NK-92 (cell line): ENCODE results near the gene CUBN.
"Not testable (repeated sequence)": the region's sequence is repeated elsewhere in the genome, so short reads cannot be mapped to it uniquely, and the experiment has no call there.

ENCODE experiments used
- DNase-seq: peaks from one replicate; lab custom pipeline; 2025; ENCODE audit not compliant: unreplicated experiment; lab: John Stamatoyannopoulos, UW

CUBN gene

DNA sequence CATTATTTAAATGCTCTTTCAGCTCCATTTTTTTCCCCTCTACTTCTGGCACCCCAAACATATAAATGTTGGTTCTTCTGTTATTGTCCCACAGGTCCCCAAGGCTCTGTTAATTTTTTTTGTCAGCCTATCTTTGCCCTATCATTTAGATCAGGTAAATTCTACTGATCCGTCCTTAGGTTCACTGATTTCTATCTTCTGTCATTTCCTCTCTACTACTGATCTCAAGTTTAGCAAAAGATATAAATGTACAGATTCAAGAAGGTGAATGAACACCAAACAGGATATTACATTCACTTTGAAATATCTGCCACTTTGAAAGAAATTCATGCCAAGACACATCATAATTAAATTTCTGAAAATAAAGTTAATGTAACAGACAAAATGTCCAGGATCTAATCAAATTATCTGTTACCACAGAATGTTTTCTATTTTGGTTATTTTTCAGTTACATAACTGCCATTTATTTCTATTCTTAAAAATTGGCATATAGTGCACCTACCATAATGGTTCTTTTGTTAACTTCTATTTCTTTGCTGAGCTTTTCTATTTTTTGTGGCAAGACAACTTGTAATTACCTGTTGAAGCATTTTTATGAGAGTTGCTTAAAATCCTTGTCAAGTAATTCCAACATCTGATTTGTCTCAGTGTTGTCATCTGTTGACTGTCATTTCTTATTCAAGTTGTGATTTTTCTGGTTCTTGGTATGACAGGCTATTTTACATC is 12.1 kb upstream of the CUBN start:
- no peak for DNase-seq

DNA sequence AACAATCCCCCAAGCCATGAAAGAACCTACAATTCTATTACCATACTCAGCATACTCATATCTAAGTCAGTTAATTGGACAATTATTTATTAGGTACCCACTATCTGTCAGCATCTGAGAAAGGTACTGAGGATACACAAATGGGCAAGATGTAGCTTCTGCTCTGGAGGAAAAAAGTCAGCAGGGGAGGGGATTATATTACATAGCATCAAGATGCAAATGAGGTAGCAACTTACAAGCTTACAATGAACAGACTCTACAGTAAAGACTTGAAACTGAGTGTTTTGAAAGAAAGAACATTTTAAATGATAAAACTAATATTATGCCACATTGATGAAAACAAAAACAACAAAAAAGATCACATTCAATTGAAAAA is 10.8 kb upstream of the CUBN start:
- no peak for DNase-seq

DNA sequence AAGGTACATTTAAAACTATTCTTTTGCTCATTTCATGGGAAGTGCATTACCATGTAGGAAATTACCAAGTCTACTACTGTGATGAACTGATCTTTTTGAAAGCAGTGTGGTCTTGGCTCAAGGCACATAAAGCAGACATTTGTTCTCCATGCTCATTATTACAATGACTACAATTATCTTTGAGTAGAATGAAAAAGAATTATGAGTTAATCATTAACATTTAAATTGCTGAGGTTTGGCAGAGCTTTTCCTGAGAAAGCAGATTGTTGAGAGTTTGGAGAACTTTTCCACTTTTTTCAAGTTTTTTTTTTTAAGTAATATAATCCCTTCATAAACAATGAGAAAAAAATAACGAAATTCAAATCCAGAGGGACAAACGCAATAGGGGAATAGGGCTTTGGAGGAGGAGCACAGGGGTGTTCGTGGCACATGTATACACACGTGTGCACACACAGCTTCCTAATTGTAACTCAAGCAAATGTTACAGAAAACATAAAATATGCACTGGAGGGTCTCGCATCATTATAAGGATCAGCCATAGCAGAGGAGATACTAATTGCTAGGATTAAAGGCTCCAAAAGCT is 8.9 kb upstream of the CUBN start:
- DNase-seq = no peak

DNA sequence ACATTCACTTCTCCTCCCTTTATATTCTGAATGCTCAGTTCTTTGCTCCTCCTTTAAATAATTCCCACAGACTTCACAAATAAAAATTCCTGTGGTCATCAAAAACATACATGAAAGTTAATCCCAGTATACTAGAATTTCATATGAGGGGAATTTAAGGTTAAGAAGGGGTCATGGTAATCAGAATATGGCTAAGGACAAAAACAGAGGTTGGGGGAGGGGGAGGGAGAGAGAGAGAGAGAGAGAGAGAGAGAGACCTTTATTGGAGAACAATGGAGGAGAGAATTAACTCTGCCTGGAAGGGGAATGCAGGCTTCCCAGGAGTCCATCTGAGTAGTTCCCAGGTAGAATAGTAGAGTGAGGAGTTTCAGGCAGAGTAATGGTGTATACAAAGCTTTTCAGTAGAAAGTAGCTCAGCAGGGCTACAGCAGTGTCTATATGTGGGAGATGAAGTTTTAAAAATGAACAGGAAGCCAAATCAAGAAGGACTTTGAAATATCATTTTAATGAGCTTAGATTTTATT is 5.2 kb upstream of the CUBN start:
- no peak for DNase-seq

DNA sequence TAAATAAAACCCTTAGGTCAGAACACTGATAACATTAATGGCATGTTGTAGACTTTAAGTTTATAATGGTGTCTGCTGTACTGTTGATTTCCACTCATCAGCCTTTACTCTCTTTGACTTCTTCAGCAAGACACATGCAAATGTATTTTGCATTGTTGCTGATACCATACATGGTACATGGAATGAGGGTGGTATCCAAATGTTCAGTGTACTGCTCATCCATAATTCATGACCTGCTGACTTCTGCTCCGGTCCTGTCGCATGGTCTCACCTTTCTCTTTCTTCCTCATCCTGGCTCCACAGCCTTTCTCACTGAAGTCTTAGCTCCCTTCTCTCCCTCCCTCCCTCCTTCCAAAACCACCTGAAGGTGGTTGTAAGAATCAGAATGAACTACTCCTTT is 4.7 kb upstream of the CUBN start:
- DNase-seq = no peak

DNA sequence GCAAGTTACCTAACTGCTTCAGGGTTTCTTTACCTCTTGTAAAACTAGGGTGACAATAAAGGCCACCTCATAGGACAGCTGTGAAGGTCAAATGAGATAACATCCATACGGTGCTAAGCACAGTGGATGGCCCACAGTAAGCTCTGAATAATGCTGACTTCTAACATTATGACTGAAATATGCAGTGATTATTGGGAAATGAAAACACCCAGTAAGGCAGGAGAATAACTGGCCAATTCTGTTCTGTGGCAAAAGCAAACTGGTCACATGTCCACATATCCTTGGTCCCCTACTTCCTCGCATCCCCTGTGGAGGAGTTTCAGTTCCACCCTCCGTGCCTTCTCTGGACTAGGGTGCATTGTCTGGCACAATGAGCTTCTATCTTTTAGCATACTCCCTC is 1.4 kb downstream of the CUBN start:
- DNase-seq = no peak

DNA sequence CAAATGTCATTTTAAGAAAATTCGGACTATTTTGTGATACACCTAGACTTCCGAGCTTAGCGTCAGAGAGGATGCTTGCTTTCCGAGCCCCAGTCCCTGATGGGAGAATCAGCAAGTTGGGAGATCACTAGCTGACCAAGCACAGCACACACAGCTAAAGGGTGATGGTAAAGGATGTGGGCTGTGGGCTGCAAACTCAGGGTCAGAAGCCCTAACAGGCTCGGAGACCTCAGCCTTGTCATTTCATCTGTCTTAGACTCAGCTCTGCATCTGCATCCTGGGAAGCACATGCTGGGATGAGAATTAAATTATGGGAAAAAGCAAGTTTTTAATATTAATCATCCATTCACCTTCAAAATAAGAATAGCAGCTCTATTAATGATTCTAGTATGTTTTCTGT is 3.3 kb downstream of the CUBN start:
- DNase-seq = no peak

DNA sequence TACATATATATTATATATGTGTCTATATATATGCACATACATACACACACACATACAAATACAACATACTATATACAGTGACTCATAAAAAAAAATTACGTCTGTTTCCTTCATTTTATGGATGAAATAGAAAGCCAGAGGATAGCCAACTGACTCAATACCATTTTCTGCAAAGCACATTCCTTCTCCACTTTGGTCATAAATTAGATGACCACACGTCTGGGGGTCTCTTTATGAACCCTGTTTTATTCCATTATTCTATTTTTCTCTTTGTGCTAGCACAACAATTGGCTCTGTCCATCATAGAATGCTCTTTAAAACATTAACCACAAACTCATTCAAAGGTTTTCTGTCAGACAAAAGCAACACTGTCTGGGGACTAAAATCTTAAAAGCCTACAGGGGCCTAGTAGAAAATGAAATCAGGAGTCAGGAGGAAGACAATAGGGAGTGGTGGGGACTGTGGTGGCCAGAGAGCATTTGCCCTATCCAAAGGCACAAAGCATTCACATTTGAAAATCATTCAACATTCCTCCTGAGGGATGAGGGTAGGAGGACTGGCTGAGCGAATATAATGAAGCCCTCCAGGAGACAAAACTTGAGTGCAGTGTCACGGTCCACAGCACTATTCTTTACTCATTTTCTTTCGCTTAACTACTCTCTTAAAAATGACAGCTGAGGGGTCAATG is 4.3 kb downstream of the CUBN start:
- no peak for DNase-seq

DNA sequence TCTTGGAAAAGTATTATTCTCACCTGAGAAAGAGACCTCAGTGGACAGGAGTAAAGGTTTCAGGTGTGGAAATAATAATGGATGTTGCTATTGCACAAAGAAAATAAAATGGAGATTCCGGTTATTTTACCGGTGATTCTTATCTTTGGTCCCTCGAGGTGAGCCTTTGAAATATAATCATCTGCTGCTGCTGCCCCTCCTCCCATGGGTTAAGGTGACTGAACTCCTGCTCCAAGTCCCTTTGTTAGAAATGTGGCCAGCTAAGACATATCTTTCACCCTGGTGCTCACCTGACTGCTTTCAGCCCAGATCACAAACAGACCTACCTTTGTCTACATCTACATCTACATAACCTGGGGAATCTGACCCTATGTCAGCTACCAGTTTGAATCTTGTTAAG is 5.7 kb downstream of the CUBN start:
- DNase-seq = no peak

DNA sequence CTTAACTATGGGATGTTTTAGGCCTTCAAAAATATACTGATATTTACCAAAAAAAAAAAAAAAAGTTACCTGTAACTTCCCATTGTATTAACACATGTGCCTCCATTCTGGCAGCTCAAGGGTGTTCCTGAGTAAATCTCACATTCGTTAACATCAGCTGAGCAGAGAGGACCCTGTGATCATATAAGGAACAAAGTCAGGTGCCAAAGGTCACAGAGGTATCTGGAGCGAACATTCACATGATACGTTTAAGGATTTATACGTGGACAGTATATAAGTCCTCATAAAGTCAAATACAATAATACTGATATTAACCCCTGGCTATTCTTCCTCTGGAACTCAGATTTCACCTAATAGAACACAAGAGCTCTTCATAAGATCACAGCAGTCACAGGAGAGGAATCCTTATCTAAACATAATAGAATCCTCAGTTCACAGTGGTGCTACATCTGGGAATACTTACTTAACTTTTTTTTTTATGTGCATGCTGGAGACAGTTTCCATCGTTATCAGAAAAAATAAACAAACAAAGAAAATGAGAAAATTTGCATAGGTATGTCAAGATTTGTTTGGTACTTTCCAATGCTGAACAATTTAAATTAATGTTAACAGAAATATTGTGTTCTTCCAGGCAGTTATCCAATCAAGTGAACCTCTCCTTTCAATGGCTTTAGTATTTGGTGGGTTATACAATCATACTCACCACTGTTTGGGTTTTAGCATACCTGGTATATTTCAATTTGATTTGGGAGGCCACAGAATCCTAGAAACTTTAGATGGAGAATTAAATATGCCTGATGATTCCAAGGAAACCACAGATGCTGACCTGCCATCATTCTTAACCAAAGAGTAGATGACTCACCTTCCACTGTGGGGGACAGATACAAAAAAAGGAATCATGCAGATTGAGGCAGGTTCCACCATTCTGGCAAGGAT is 6.6 kb downstream of the CUBN start:
- DNase-seq = no peak

DNA sequence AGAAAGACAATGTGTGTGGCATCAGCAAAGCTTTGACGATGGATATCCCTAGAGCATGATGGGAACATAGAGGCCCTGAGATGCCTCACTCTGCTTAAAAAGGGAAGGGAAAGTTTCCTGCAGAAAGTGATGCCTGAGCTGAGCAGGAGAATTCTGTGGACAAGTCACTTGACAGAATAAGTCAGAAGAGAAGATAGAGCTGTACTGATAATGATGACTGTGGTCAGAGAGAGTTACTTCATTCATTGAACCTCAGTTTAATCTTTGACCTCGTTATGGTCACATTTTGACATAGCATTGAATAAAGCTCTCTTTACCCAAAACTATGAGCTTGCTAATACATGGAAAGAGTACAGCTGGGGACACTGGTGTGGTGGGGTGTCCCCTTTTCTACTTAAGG is 7.6 kb downstream of the CUBN start:
- DNase-seq = no peak

DNA sequence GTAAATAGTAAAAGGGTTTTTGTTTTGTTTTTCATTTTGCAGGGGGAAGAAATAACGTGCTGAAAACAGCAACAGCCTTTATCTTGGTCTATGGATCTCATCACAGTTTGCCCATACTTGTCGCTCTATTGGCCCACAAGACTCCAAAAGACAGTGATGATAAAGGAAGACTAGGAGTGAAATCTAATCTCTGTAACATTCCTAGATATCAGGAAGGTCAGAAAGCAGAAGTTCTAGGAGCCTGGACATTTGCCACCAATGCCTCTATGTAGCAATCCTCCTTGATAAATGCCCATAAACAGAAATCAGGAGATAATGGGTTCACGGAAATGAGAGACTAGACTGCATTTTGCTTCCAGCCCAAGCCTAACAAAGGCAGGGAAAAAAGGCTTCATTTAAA is 8.9 kb downstream of the CUBN start:
- no peak for DNase-seq

DNA sequence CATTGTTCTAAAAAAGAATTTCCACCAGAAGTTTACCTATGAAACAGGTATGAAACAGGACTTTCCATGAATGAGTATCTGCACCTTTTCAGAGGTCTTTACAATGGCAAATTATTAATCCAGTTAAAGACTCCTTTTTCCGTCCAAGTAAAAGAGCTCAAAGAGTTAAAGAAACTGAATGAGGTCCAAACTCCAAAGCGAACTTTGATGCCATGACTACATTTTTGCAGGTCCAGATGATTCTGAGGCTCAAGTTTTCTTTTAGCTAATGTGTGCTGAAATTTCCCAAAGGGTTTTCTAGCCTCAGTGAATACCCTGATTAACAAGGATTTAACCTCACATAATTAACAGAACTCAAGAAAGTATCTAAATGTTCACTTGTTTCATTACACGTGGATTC is 9.8 kb downstream of the CUBN start:
- no peak for DNase-seq

DNA sequence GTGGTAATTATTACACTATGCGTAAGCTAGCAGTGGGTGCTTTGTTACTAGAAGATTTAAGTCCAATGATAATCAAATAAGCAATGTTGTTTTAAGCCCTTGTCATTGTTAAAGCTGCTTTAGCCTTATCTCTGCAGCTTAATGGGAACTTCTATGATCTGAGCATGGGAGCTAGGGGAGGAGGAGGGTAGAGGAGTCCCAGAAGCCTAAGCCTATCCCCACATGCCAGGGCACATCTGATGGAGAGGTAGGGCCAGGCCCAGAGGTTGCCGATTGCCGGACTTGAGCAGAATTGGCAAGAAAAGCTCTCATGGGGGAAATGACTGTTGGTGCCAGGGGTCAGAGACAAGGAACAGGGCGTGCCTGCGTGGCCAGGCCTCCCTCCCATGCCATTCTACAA is 13.4 kb downstream of the CUBN start:
- no peak for DNase-seq

DNA sequence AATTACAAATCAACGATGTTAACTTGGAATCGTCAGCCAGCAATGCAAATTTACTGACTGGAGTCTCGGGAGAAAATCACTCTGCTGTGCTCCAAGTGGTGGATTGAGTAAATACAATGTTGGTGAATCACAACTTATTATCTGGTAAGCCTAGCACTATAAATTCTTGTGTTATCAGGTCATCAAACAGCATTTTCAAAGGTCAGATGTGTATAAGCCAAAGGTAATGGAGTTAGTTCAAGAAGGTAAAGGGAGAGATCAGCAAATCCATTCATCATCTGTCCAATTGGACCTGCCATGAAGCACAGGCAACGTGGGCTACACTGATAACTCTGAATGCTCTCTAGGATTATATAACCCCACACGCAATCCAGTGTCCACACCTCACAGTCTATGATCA is 13.9 kb downstream of the CUBN start:
- no peak for DNase-seq

DNA sequence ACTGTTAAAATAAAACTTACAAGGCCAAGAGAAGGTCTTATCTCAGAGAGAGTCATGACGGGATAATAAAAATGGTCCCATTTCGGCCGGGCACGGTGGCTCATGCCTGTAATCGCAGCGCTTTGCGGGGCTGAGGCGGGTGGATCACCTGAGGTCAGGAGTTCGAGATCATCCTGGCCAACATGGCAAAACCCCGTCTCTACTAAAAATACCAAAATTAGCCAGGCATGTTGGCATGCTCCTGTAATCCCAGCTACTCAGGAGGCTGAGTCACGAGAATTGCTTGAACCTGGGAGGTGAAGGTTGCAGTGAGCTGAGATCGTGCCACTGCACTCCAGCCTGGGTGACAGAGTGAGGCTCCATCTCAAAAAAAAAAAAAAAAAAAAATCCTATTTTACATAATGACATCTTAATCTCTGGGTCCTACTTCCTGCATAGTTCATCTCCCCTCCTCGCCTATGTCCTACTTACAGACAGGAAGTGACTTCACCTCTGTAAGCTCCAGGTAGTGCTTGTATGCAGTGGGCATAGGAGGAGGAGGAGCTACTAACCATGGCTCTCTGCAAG is 14.7 kb downstream of the CUBN start:
- DNase-seq = not testable (repeated sequence)

DNA sequence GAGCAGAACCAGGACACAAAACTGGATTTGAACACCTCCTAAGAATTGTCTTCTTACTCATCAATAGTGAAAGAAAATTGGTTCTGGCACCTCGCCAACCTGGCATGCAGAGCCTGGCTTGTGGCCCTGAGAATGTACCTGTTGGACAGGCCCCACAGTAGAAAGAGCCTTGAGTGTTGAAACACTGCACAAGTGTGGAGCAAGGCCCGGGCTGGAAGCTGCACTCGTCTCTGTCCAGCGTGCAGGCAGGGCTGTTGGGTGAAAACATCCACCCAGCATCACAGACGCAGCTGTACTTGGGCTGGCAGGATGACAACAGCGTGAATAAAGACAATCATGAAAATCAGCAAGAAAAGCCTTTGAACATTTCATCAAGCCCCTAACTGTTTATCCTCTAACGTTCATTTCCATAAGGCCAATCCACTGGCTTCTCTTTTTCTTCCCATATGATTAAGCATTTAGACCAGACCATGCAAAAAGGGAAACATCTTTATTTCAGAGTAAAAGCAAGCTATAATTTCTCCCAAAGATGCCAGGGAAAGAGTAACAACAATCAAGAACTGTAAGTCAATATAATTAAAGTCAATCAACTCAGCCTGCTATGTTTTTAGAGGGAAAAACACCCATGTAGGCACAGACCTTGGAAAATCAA is 15.6 kb downstream of the CUBN start:
- DNase-seq = no peak

DNA sequence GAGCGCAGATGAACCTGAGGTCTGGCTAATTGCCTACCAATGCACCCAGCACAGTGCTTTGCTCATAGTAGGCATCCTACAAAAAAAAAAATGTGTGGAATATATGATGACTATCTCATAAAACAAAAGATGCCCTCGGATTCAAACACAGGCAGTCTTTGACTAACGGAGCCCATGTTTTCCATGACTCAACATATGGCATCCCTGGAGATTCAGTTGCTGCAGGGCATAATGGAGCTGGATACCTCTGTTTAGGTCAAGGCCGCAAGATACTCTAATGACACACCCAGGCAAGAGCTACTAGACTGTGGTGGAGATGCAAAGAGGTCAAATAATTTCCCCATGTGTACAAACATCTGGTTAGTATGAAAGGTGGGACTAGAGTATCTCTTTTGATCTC is 16.3 kb downstream of the CUBN start:
- no peak for DNase-seq

DNA sequence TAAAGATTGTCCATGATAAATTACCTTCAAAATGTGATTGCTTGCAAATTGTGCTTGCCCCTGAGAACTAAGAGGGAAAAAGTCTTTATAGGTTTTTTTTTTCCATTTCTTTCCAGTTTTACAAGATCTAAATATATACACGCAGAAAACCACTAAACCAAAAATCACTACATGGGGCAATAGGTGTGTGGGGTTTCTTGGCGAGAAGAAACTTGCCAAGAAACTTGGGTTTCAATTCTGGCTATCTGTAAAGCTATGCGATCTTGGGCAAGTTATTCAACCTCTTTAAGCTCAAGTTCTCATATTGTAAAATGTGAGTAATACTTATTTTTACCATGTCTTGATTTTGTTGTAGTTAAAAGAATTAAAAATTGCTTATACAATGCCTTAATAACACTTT is 17.0 kb downstream of the CUBN start:
- DNase-seq = no peak

DNA sequence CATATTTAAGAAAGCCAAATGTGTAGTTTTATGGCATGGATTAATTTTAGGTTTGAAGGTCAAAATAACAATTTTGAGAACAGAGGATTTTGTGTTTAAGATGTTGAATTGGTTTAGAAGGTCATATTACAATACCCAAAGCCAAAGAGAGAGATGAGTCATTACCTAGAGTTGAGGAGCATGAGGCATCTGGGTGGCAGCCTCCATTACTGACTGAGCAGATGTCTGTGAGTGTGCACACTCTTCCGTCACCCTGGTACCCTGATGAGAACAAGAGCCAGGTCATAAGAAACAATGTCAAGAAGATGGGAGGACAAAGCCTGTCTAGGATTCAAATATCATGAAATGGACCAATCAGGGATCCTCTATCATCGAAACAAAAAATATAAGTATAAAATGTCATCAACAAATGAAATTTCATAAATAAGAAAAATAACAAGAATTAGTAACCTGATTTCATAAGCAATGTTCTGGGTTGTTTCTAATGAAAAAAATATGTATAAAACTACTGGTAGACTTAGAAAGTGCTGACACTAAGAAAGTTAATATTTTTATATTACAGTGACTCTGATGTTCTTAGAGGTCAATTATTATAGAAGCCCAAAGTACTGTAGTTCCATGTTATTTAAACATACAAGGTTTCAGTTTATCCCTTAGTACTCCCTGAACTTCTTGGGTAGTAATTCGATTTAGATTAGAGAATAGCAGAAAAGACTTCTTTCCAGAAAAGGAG is 20.0 kb downstream of the CUBN start:
- no peak for DNase-seq
